ENCODE data around the gene JMJD1C.
"Not testable (repeated sequence)": the region's sequence is repeated elsewhere in the genome, so short reads cannot be mapped to it uniquely, and the experiment has no call there.

The JMJD1C gene

GRCh38 chr10:63247771-63248170 lies 218.0 kb downstream of the JMJD1C start:
- in situ Hi-C loops (cut with MboI; ENCODE audit: low sequenced_read_pairs), result no loop called here
- H3K27me3 ChIP-seq (ENCODE audit: low read depth), result no peaks in the 10 kb centered on the region

GRCh38 chr10:63246356-63246755 lies 219.4 kb downstream of the JMJD1C start:
- peaks cover under 1% of the 10 kb centered on the region; the same call in 1 of the 2 replicates for H3K4me1 ChIP-seq
- H3K9me3 ChIP-seq, result no peaks in the 10 kb centered on the region
- in situ Hi-C loops (cut with MboI; ENCODE audit: low sequenced_read_pairs), result no loop called here
- DNase-seq (ENCODE audit: low spot score in 2 of 2), result no peak
- H3K27me3 ChIP-seq (ENCODE audit: low read depth), result no peaks in the 10 kb centered on the region
- H3K4me3 ChIP-seq, result no peak overlapping the region
- no peaks in the 10 kb centered on the region for H3K36me3 ChIP-seq (replicated peaks)

More at GRCh38 chr10:63247771-63248170, 218.0 kb downstream of the JMJD1C start:
- DNase-seq (ENCODE audit: low spot score in 2 of 2), result no peak
- Histone ChIP-seq H3K4me1 (no peaks in the 10 kb centered on the region), H3K36me3 (replicated peaks) (no peaks in the 10 kb centered on the region), H3K4me3 (no peak overlapping the region), H3K9me3 (no peaks in the 10 kb centered on the region)

GRCh38 chr10:63241841-63242281 lies 223.9 kb downstream of the JMJD1C start:
- Histone ChIP-seq H3K9me3 (no peaks in the 10 kb centered on the region), H3K4me3 (no peak overlapping the region), H3K27me3 (ENCODE audit: low read depth) (no peaks in the 10 kb centered on the region), H3K4me1 (peaks cover 14% of the 10 kb centered on the region), H3K36me3 (replicated peaks) (no peaks in the 10 kb centered on the region)
- in situ Hi-C loops (cut with MboI; ENCODE audit: low sequenced_read_pairs), result no loop called here
- no peak for DNase-seq (ENCODE audit: low spot score in 2 of 2)

GRCh38 chr10:63240807-63241206 lies 225.0 kb downstream of the JMJD1C start:
- no peaks in the 10 kb centered on the region for H3K9me3 ChIP-seq
- H3K36me3 ChIP-seq (replicated peaks), result no peaks in the 10 kb centered on the region
- no peak overlapping the region for H3K4me3 ChIP-seq
- H3K27me3 ChIP-seq (ENCODE audit: low read depth), result no peaks in the 10 kb centered on the region
- peaks cover 14% of the 10 kb centered on the region for H3K4me1 ChIP-seq
- peak in 1 of 2 experiments; percentile 74 for DNase-seq (ENCODE audit: low spot score in 2 of 2)
- in situ Hi-C loops (cut with MboI; ENCODE audit: low sequenced_read_pairs), result no loop called here

GRCh38 chr10:63238501-63238900 lies 227.3 kb downstream of the JMJD1C start:
- no peaks in the 10 kb centered on the region for H3K27me3 ChIP-seq (ENCODE audit: low read depth)
- no peaks in the 10 kb centered on the region for H3K9me3 ChIP-seq
- no peak overlapping the region for H3K4me3 ChIP-seq
- no peak for DNase-seq (ENCODE audit: low spot score in 2 of 2)
- in situ Hi-C loops (cut with MboI; ENCODE audit: low sequenced_read_pairs), result no loop called here
- no peaks in the 10 kb centered on the region for H3K36me3 ChIP-seq (replicated peaks)
- peaks cover 14% of the 10 kb centered on the region for H3K4me1 ChIP-seq

- in situ Hi-C loops (cut with MboI; ENCODE audit: low sequenced_read_pairs), result no loop called here
- peaks cover 14% of the 10 kb centered on the region for H3K4me1 ChIP-seq
- no peak overlapping the region for H3K4me3 ChIP-seq
- no peak for DNase-seq (ENCODE audit: low spot score in 2 of 2)
- no peaks in the 10 kb centered on the region for H3K36me3 ChIP-seq (replicated peaks)
- H3K27me3 ChIP-seq (ENCODE audit: low read depth), result no peaks in the 10 kb centered on the region
- H3K9me3 ChIP-seq, result no peaks in the 10 kb centered on the region
Measured at GRCh38 chr10:63237396-63237795, 228.4 kb downstream of the JMJD1C start.

GRCh38 chr10:63236113-63236935 lies 229.5 kb downstream of the JMJD1C start:
- H3K9me3 ChIP-seq, result no peaks in the 10 kb centered on the region
- in situ Hi-C loops (cut with MboI; ENCODE audit: low sequenced_read_pairs), result no loop called here
- DNase-seq (ENCODE audit: low spot score in 2 of 2), result no peak
- H3K36me3 ChIP-seq (replicated peaks), result no peaks in the 10 kb centered on the region
- no peaks in the 10 kb centered on the region for H3K27me3 ChIP-seq (ENCODE audit: low read depth)
- H3K4me1 ChIP-seq, result peaks cover 12% of the 10 kb centered on the region
- H3K4me3 ChIP-seq, result no peak overlapping the region

GRCh38 chr10:63235136-63235535 lies 230.6 kb downstream of the JMJD1C start:
- H3K9me3 ChIP-seq; H3K36me3 ChIP-seq (replicated peaks); H3K4me3 ChIP-seq; in situ Hi-C loops (cut with MboI; ENCODE audit: low sequenced_read_pairs); H3K27me3 ChIP-seq (ENCODE audit: low read depth); H3K4me1 ChIP-seq; DNase-seq (ENCODE audit: low spot score in 2 of 2): not testable (repeated sequence)

- in situ Hi-C loops (cut with MboI; ENCODE audit: low sequenced_read_pairs), result no loop called here
Measured at GRCh38 chr10:63229161-63229560, 236.6 kb downstream of the JMJD1C start.

GRCh38 chr10:63228237-63228636 lies 237.5 kb downstream of the JMJD1C start:
- no peaks in the 10 kb centered on the region; the same call in 1 of the 2 replicates for H3K4me1 ChIP-seq
- no peaks in the 10 kb centered on the region for H3K27me3 ChIP-seq (ENCODE audit: low read depth)
- H3K4me3 ChIP-seq, result no peak overlapping the region
- in situ Hi-C loops (cut with MboI; ENCODE audit: low sequenced_read_pairs), result no loop called here
- H3K36me3 ChIP-seq (replicated peaks), result no peaks in the 10 kb centered on the region
- no peaks in the 10 kb centered on the region for H3K9me3 ChIP-seq
- DNase-seq (ENCODE audit: low spot score in 2 of 2), result no peak

More at GRCh38 chr10:63229161-63229560, 236.6 kb downstream of the JMJD1C start:
- H3K27me3 ChIP-seq (ENCODE audit: low read depth), result no peaks in the 10 kb centered on the region
- no peaks in the 10 kb centered on the region for H3K36me3 ChIP-seq (replicated peaks)
- DNase-seq (ENCODE audit: low spot score in 2 of 2), result no peak
- H3K4me3 ChIP-seq, result no peak overlapping the region
- H3K9me3 ChIP-seq, result no peaks in the 10 kb centered on the region
- H3K4me1 ChIP-seq, result no peaks in the 10 kb centered on the region; the same call in 1 of the 2 replicates

- no peaks in the 10 kb centered on the region for H3K9me3 ChIP-seq
- in situ Hi-C loops (cut with MboI; ENCODE audit: low sequenced_read_pairs), result no loop called here
- H3K27me3 ChIP-seq (ENCODE audit: low read depth), result no peaks in the 10 kb centered on the region
- H3K4me1 ChIP-seq, result no peaks in the 10 kb centered on the region; the same call in 1 of the 2 replicates
- DNase-seq (ENCODE audit: low spot score in 2 of 2), result no peak
- no peak overlapping the region for H3K4me3 ChIP-seq
- H3K36me3 ChIP-seq (replicated peaks), result no peaks in the 10 kb centered on the region
Measured at GRCh38 chr10:63227207-63227895, 238.4 kb downstream of the JMJD1C start.

GRCh38 chr10:63224241-63224640 lies 241.5 kb downstream of the JMJD1C start:
- H3K4me3 ChIP-seq, result no peak overlapping the region
- no peak for DNase-seq (ENCODE audit: low spot score in 2 of 2)
- peaks cover 4% of the 10 kb centered on the region; the same call in 1 of the 2 replicates for H3K4me1 ChIP-seq
- in situ Hi-C loops (cut with MboI; ENCODE audit: low sequenced_read_pairs), result no loop called here
- H3K36me3 ChIP-seq (replicated peaks), result no peaks in the 10 kb centered on the region
- H3K9me3 ChIP-seq, result no peaks in the 10 kb centered on the region
- no peaks in the 10 kb centered on the region for H3K27me3 ChIP-seq (ENCODE audit: low read depth)

- Histone ChIP-seq H3K4me3 (no peak overlapping the region), H3K4me1 (peaks cover 6% of the 10 kb centered on the region; the same call in 1 of the 2 replicates)
- in situ Hi-C loops (cut with MboI; ENCODE audit: low sequenced_read_pairs), result no loop called here
Measured at GRCh38 chr10:63221950-63222349, 243.8 kb downstream of the JMJD1C start.

GRCh38 chr10:63219749-63220148 lies 246.0 kb downstream of the JMJD1C start:
- Histone ChIP-seq H3K9me3 (no peaks in the 10 kb centered on the region), H3K36me3 (replicated peaks) (no peaks in the 10 kb centered on the region), H3K4me3 (no peak overlapping the region), H3K4me1 (peaks cover 8% of the 10 kb centered on the region; the same call in 1 of the 2 replicates), H3K27me3 (ENCODE audit: low read depth) (no peaks in the 10 kb centered on the region)
- in situ Hi-C loops (cut with MboI; ENCODE audit: low sequenced_read_pairs), result loop anchor here (10.0 kb wide), 1 partner anchor 495 kb away; no protein-coding TSS in a partner anchor
- no peak for DNase-seq (ENCODE audit: low spot score in 2 of 2)

More at GRCh38 chr10:63221950-63222349, 243.8 kb downstream of the JMJD1C start:
- Histone ChIP-seq H3K9me3 (no peaks in the 10 kb centered on the region), H3K27me3 (ENCODE audit: low read depth) (no peaks in the 10 kb centered on the region), H3K36me3 (replicated peaks) (no peaks in the 10 kb centered on the region)
- DNase-seq (ENCODE audit: low spot score in 2 of 2), result no peak
